GM18907 (cell line): Measurements from ENCODE around the gene OR5H6.
"Not testable (repeated sequence)": the region's sequence is repeated elsewhere in the genome, so short reads cannot be mapped to it uniquely, and the experiment has no call there.

Source experiments
- ATAC-seq: cut with Tn5 transposase; IDR thresholded peaks from one replicate; pipeline ENCODE4 v1.9.1; 2021; ENCODE audit warnings: mild to moderate bottlenecking, moderate library complexity; ENCODE audit not compliant: unreplicated experiment

The OR5H6 gene

DNA sequence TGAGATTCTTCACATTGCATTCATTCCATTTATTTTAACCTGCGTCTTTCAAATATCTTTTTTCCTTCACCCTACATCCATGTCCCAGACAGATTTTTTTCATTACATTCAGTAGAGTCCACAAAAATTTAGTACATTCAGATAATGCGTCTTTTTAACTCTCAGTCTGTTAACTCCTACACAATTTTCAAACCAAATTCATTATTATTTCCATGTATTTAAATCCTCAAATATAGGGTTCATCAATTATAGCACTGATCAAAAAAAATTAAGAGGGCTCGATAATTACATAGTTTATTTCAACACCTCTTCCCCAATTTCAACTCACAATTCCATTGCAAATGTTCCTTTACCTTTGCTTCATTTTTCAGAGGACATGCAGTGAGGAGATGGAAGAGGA is at the start of gene OR5H6:
OR5H6 (plus strand) TSS at position 301 of the 400 bp plus-strand sequence; CDS start at position 390, 89 bp downstream.
- ATAC-seq: no peak

GRCh38 chr3:98215051-98215450 is 49.0 kb upstream of the OR5H6 start:
- ATAC-seq: no peak

GRCh38 chr3:98223907-98224672 is 40.0 kb upstream of the OR5H6 start:
- ATAC-seq: peak; percentile 53

DNA sequence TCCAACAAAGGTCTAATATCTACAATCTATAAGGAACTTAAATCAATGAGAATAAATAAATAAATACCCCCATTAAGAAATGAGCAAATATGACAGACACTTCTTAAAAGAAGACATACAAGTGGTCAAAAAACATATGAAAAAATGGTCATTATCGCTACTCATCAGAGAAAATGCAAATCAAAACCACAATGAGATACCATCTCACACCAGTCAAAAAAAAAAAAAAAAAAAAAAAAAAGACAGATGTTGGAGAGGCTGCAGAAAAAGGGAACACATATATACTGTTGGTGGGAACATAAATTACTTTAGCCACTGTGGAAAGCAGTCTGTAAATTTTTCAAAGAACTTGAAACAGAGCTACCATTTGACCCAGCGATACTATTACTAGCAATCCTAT is 31.6 kb upstream of the OR5H6 start:
- ATAC-seq: peak; percentile 42

DNA sequence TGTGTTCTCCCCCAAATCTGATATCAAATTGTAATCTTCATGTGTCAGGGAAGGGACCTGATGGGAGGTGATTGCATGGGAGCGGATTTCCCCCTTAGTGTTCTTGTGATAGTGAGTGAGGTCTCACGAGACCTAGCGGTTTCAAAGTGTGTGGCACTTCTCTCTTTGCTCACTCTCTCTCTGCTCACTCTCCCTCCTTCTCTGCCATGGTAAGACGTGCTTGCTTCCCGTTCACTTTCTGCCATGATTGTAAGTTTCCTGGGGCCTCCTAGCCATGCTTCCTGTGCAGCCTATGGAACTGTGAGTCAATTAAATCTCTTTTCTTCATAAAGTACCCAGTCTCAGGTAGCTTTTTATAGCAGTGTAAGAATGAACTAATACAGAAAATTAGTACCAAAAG is 30.6 kb upstream of the OR5H6 start:
- ATAC-seq: peak; percentile 76

DNA sequence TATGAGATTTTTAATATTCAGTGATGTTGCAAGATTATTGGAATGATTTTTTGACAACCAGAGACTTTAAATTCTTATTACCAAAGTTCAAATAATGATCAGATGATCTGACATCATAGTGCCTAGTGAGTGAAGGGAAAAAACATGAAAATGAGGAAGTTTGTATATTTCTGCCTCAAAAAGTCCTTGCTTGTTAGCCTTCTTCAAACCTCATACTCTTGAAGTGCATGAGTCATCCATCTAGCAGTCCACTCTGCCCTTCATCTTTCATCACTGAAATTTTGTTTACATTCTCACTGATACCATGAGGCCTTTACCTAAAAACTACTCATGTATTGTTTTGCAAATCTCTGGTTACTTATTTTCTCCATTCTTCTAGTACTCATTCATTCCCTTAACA is 23.9 kb upstream of the OR5H6 start:
- peak; percentile 63 for ATAC-seq

GRCh38 chr3:98242155-98242554 is 21.9 kb upstream of the OR5H6 start:
- ATAC-seq: no peak

DNA sequence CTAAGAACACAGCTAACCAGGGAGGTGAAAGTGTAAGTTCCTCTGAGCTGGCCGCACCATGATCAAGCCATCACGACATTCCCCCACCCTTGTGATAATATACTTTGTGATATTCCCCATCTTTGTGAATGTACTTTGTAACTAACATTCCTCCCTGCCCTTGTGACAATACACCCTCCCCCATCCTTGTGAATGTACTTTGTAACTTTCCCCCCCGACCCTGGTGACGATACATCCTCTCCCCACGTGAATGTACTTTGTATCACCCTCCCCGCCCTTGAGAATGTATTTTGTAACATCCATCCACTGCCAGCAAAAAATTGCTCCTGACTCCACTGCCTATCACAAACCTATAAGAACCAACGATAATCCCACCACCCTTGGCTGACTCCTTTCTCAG is 20.2 kb upstream of the OR5H6 start:
- ATAC-seq: no peak

DNA sequence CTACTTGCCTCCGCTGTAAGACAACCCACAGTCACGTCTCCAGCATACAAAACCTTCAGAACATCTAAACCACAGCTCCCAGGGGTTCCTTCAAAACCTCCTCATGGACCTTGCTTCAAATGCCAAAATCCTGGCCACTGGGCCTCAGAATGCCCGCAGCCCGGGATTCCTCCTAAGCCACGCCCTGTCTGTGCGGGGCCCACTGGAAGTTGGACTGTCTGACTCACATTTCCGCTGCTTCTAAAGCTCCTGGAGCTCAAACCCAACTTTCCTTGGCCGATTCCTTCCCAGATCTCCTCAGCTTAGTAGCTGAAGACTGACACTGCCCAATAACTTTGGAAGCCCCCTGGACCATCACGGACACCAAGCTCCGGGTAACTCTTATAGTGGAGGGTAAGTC is 17.9 kb upstream of the OR5H6 start:
- ATAC-seq: no peak

- not testable (repeated sequence) for ATAC-seq
These were observed 8.0 kb upstream of the OR5H6 start for GRCh38 chr3:98256026-98256425.

GRCh38 chr3:98259707-98260106 is 4.3 kb upstream of the OR5H6 start:
- ATAC-seq: no peak

- ATAC-seq: no peak
These were observed 2.0 kb upstream of the OR5H6 start for GRCh38 chr3:98262046-98262445.

- ATAC-seq: no peak
These were observed 5.8 kb downstream of the OR5H6 start for GRCh38 chr3:98269846-98270245.

- ATAC-seq: no peak
These were observed 8.1 kb downstream of the OR5H6 start for GRCh38 chr3:98272126-98272525.

DNA sequence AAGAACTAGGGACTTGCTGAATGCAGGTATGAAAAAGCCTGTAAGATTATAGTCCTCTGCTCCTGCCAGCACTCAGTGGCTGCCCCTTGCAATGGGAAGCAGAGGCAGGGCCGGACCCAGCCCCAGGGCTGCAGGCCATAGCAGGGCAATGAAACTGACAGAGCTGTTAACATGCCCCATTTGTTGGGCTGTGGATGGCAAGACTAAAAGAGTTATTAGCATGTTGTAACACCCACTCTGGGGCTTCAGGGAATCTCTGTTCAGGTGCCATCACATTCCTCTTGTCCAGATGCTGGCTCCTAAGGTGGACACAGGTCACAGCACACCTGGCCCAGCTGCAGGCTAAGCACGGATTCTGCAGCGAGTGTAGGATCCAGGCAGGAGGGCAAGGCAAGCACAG is 10.9 kb downstream of the OR5H6 start:
- ATAC-seq: no peak

DNA sequence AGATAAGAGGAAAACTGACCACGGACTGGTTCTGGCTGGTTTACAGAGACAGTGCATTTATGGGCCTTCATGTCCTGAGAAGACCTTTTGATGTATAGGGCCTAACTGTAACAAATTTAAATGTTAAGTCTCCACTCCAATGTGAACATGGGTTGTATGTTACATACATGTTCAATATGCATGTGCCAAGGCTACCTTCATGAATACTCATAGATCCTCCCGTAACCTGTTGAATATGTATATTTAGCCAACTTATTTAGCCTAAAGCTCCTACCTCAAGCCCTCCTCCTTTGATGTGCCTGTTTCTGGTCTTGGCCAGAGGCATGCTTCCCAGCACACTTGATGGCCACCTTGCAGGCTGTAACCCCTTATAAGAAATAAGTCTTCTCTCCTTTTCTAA is 18.2 kb downstream of the OR5H6 start, which contains the start of gene OR5H2:
OR5H2 (plus strand) TSS at position 301 of the 400 bp plus-strand sequence. CDS start 398 bp downstream, outside the sequence.
- ATAC-seq: no peak

DNA sequence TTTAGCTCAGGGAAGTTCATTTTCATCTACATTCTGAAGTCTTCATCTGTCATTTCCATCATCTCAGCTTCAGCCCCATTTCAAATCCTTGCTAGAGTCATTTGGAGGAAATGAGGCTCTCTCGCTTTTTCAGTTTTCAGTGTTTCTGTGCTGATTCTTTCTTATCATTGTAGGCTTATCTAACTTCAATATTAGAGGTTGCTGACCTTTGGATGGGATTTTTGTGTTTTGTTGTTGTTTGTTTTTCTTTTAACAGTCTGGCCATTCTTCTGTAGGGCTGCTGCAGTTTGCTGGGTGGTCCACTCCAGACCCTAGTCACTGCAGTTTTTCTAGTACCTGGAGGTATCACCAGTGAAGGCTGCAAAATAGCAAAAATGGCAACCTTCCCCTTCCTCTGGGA is 26.9 kb downstream of the OR5H6 start:
- ATAC-seq: no peak

DNA sequence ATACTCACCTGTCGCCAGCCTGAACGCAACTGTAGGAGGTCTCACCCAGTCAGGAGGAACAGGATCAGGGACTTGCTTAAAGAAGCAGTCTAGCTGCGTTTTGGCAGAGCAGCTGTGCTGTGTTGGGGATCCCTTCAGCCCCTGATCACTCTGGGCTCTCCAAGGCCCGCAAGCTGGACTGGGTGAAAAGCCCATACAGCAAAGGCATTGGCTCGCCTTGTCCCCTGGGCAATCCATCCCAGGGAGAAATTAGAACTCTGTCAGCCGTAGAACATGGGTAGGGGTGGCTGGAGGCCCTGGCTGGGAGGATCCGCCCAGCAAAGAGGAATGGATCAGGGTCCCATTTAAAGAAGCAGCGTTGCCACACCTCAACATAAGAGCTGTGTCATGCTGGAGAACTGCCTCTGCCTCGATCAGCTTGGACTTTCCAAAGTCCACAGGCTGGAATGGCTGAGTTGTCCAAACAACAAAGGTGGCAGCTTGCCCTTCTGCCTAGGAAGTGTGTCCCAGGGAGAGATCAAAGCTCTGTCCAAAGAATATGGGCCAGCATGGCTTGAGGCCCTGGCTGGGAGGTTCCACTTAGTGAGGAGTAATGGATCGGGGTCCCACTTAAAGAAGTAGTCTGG is 27.4 kb downstream of the OR5H6 start:
- ATAC-seq: no peak
